ENCODE results near the gene IL20RA.
"Not testable (repeated sequence)": the region's sequence is repeated elsewhere in the genome, so short reads cannot be mapped to it uniquely, and the experiment has no call there.

The IL20RA gene

GRCh38 chr6:136969433-136969832 lies 75.3 kb downstream of the IL20RA start:
- DNase-seq: no peak

GRCh38 chr6:136968837-136969236 lies 75.9 kb downstream of the IL20RA start:
- no peak for DNase-seq

GRCh38 chr6:136967876-136968752 lies 76.7 kb downstream of the IL20RA start:
- peak; percentile 65 for DNase-seq

DNA sequence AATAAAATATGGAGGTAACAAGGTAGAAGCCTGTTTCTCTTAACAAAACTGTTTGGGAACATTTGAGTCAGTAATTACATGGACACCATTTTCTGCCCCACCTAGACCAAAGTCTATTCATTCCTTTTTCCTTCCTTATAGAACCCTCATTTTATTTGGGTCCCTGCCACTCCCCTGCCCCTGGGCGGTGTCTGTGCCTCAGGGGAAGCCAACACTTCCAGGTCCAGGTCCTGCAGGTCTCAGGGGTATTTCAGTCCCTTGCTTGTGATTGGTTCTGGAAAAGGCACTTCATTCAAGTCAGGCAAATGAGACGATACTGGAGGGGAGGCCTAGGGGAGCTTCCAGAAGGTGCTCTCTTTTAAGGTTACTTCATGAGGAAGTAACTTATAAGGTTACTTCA lies 80.4 kb downstream of the IL20RA start:
- no peak for DNase-seq

DNA sequence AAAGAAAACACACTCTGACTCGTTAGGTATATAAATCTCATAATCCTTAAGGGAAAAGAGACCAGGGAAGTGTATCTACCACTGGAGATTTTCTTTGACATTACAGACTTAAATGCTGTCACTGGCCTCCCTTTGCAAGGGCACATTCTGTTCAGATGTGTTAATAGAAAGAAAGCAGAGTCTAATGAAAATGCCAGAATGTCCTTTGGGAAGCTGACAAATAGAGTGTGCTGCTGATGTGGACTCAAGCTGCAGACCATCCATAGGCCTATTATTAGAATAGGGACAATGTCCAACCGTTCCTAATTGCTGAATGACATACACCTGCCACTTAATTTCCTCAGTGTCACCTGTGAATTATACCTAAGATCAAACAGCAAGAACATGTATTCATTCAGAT lies 81.5 kb downstream of the IL20RA start:
- no peak for DNase-seq

- no peak for DNase-seq
Measured at GRCh38 chr6:136962661-136963060, 82.1 kb downstream of the IL20RA start.

DNA sequence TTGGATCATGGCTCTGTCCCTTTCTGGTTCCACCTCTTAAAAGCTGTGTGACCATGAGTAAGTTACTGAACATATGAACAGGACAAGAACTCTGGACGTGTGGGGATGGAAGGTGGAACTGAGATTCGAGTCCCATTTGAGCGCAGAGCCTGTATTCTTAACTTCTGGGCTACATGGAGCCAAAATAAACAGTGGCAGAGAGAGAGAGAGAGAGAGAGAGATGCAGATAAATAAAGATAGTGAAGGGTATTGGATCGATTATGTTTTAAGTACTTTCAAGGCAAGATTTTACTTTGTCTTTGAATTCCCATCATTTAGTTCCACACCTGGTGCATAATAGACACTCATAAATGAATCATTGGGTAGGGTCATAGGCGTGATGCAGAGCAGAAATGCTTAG lies 82.9 kb downstream of the IL20RA start:
- no peak for DNase-seq

- DNase-seq: no peak
Measured at GRCh38 chr6:136960781-136961180, 84.0 kb downstream of the IL20RA start.

DNA sequence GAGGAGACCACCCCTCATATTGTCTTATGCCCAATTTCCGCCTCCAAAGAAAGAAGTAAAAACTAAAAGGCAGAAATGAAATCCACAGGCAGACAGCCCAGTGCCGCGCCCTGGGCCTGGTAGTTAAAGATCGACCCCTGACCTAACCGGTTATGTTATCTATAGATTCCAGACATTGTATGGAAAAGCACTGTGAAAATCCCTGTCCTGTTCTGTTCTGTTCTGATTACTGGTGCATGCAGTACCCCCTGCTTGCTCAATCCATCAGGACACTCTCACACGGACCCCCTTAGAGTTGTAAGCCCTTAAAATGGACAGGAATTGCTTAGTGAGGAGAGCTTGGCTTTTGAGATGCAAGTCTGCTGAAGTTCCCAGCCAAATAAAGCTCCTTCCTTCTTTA lies 84.8 kb downstream of the IL20RA start:
- not testable (repeated sequence) for DNase-seq

- DNase-seq: no peak
Measured at GRCh38 chr6:136959471-136959891, 85.3 kb downstream of the IL20RA start.

DNA sequence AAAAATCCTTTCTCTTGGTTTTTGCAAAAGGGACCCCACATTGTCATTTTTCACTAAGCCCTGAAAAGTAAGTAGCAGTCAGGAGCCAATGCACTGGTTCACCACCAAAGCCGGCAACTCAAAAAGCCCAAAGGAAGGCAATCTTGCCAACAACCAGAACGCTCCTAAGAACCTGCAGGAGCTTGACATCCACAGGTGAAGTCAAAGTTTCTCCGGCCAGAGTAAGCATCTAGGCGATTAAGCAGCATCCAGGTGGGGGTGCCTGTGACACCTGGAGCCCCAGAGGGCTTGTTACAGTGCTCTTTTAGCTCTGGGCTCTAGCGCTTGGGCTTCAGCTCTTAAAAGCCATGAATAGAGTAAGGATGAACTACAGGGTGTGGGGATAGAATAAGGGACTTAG lies 86.6 kb downstream of the IL20RA start:
- no peak for DNase-seq

DNA sequence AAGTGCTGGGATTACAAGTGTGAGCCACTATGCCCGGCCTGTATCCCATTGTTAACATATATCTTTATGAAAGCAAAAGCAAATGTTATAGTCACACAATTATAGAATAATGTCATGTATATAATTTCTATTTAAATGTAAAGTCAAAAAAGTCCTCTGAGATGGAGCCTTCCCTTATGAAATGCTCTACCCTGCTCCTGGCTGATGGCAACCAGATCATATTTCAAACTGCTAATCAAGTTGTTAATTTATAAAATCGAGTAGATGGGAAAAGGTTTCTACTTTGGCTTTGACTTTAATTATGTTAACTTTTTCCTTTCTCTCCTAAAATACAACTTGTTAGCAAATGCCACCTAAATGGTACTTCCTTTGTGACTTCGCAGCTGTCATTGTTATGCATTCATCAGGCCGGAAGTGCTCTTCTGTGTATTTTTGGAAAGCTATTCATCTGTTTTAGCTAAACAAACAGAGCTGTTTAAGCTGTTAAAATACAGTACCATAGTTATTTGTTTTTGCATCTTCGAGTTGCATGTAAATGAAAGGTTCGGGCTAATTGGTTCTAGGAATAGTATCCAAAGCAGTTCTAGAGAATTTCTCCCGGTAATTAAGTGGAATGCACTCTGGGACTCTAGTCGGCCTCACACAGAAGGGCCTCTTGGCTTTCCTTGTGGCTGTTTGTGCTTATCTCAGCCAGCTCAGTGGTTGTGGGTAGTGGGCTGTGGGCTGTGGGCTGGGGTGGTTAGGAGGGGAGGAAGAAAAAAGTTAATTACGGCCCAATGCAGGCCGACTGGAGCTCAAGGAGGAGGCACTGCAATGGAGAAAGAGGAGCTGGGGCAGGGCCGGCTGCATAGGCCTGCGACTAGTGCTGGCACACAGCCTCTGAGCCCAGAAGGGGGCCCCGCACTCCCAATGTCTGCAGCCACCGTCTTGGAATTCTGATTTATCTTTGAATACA lies 87.9 kb downstream of the IL20RA start:
- no peak for DNase-seq

DNA sequence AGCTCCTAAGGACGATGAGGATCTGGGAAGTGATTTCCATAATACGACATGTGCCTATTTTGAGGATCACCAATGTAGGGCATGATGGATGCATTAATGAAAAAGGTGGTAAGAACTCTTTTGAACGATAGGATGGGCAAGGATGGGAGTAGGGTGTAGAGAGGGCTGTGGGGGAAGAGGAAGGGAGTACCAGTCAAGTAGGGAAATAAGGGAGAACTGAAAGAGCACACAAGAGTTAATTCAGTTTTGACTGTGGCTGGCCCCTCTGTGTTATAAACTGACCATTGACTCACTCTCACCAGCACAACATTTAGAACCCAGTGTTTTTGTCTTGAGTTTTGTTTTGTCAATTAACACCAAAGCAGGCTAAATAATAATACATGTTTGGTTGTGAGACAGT lies 89.6 kb downstream of the IL20RA start:
- no peak for DNase-seq

- DNase-seq: no peak
Measured at GRCh38 chr6:136952714-136953260, 92.0 kb downstream of the IL20RA start.

GRCh38 chr6:136950436-136951126 lies 94.2 kb downstream of the IL20RA start:
- DNase-seq: no peak
